Caco-2 (cell line): ENCODE data around the gene PRKAA1. TPM values are rescaled to one million over a fixed set of nuclear protein-coding genes. Genes with fewer than 3 reads are reported as not detected.

Experiments
- BruUV-seq: library from RNA; stranded (reverse); fragments of 400-500 nt; replicated peaks from 2 replicates; lab custom pipeline; 2021; lab: Mats Ljungman, UMichigan
- CTCF ChIA-PET: fragments of 300-600 bp; sonication (Branson Sonifier 250); formaldehyde crosslinking; loops from one replicate; lab custom pipeline; 2022; ENCODE audit warnings: antibody characterized with exemption; lab: Charles Lee
- POLR2A ChIA-PET: fragments of 300-600 bp; sonication (Branson Sonifier 250); formaldehyde crosslinking; loops from one replicate; lab custom pipeline; 2022; ENCODE audit warnings: antibody characterized with exemption; lab: Charles Lee
- DNase-seq, 2 experiments: peaks; one replicate each; pipeline versions ENCODE4 v3.0.0 to v3.0.0-alpha.2; 2020 to 2022
- H3K27me3 ChIP-seq: replicated peaks from 2 replicates; pipeline ENCODE4 v1.6.0; 2011; ENCODE audit warnings: low read length; ENCODE audit not compliant: control insufficient read depth, insufficient read depth
- H3K36me3 ChIP-seq: 2 replicates; pipeline ENCODE4 v1.5.1; 2011; ENCODE audit warnings: low read length; ENCODE audit not compliant: control insufficient read depth, insufficient read depth
- H3K4me1 ChIP-seq: fragments of 250-450 bp; sonication (Bioruptor Pico); 2 replicates; pipeline ENCODE4 v1.5.1; 2020; ENCODE audit warnings: mild to moderate bottlenecking
- H3K4me3 ChIP-seq: 2 replicates; pipeline ENCODE4 v1.5.1; 2011; ENCODE audit warnings: low read depth, mild to moderate bottlenecking, control low read depth, low read length
- H3K9me3 ChIP-seq: fragments of 250-450 bp; sonication (Bioruptor Pico); 2 replicates; pipeline ENCODE4 v1.5.1; 2020; ENCODE audit warnings: mild to moderate bottlenecking, moderate library complexity
- H3K27ac Mint-ChIP-seq: one replicate; pipeline ENCODE4 v1.8.0; 2022; ENCODE audit warnings: mixed read lengths; ENCODE audit not compliant: unreplicated experiment
- H3K27me3 Mint-ChIP-seq: one replicate; pipeline ENCODE4 v1.8.0; 2022; ENCODE audit warnings: mixed read lengths; ENCODE audit not compliant: insufficient read depth, unreplicated experiment
- H3K36me3 Mint-ChIP-seq: one replicate; pipeline ENCODE4 v1.8.0; 2022; ENCODE audit warnings: mild to moderate bottlenecking, mixed read lengths; ENCODE audit not compliant: insufficient read depth, unreplicated experiment
- H3K4me1 Mint-ChIP-seq: one replicate; pipeline ENCODE4 v1.8.0; 2022; ENCODE audit warnings: low read depth, mixed read lengths; ENCODE audit not compliant: unreplicated experiment
- H3K4me3 Mint-ChIP-seq: one replicate; pipeline ENCODE4 v1.8.0; 2022; ENCODE audit warnings: mild to moderate bottlenecking, moderate library complexity, mixed read lengths; ENCODE audit not compliant: unreplicated experiment
- H3K9me3 Mint-ChIP-seq: one replicate; pipeline ENCODE4 v1.8.0; 2022; ENCODE audit warnings: mixed read lengths; ENCODE audit not compliant: unreplicated experiment
- CTCF ChIP-seq, 2 experiments: fragments of 200-600 bp in 1 of 2; IDR thresholded peaks; 1 replicate in 1 of 2; 2 replicates in 1 of 2; pipeline versions ENCODE4 v1.5.1 to v1.8.0; 2011 to 2022; ENCODE audit warnings: antibody characterized with exemption in 1 of 2, control low read depth in 1 of 2, inconsistent platforms in 1 of 2, low read depth in 1 of 2, low read length in 1 of 2, mild to moderate bottlenecking in 1 of 2, moderate library complexity in 1 of 2; ENCODE audit not compliant: insufficient read depth in 1 of 2, severe bottlenecking in 1 of 2, unreplicated experiment in 1 of 2
- intact Hi-C: fragments of 100-400 bp; cut with micrococcal nuclease; formaldehyde crosslinking; loops from one replicate; pipeline ENCODE4 v1.10.0; 2022; ENCODE audit not compliant: unreplicated experiment
- total RNA-seq: library from RNA; stranded (reverse); gene quantifications from 2 replicates; pipeline ENCODE4 v1.2.3, GENCODE V29; 2022

Gene PRKAA1
- total RNA-seq, 1 experiment from 2014 or later = 64.6 TPM

- Histone ChIP-seq H3K4me3 (no peak overlapping the region), H3K36me3 (no peaks in the 10 kb centered on the region; the same call in 1 of the 2 replicates), H3K9me3 (no peaks in the 10 kb centered on the region), H3K27me3 (no peaks in the 10 kb centered on the region), H3K4me1 (peaks cover 21% of the 10 kb centered on the region)
- intact Hi-C loops = no loop called here
- BruUV-seq = no TSS peak
- Mint-ChIP-seq H3K4me1 (peaks cover 23% of the 10 kb centered on the region), H3K4me3 (no peak overlapping the region), H3K27ac (no peak overlapping the region), H3K27me3 (no peaks in the 10 kb centered on the region), H3K36me3 (no peaks in the 10 kb centered on the region), H3K9me3 (peaks cover 10% of the 10 kb centered on the region)
- DNase-seq = no peak
- ChIA-PET POLR2A (no interaction called here), CTCF (no interaction called here)
- no peak for TF ChIP-seq CTCF (IDR thresholded peaks at IDR 0.05; ENCODE audit: insufficient read depth in 1 of 2, low read depth in 1 of 2, low read length in 1 of 2, severe bottlenecking in 1 of 2, unreplicated experiment in 1 of 2)
Observed at GRCh38 chr5:40738502-40738901, 59.7 kb downstream of the PRKAA1 start.

- no peak overlapping the region for H3K4me3 Mint-ChIP-seq
- no peak overlapping the region for H3K27ac Mint-ChIP-seq
- DNase-seq = peak in 1 of 2 experiments; percentile 42
- TF ChIP-seq CTCF (IDR thresholded peaks at IDR 0.05; ENCODE audit: insufficient read depth in 1 of 2, low read depth in 1 of 2, low read length in 1 of 2, severe bottlenecking in 1 of 2, unreplicated experiment in 1 of 2) = peak; percentile 65 to 72
- peaks cover 23% of the 10 kb centered on the region for H3K4me1 Mint-ChIP-seq
- H3K36me3 ChIP-seq = no peaks in the 10 kb centered on the region
- H3K36me3 Mint-ChIP-seq = no peaks in the 10 kb centered on the region
- ChIA-PET CTCF (no interaction called here), POLR2A (no interaction called here)
- H3K9me3 ChIP-seq = no peaks in the 10 kb centered on the region
- peaks cover 23% of the 10 kb centered on the region for H3K4me1 ChIP-seq
- H3K4me3 ChIP-seq = no peak overlapping the region
- no peaks in the 10 kb centered on the region for H3K27me3 Mint-ChIP-seq
- peaks cover 10% of the 10 kb centered on the region for H3K9me3 Mint-ChIP-seq
- no TSS peak for BruUV-seq
- intact Hi-C loops = loop anchor here (1.0 to 2.0 kb wide), 4 partner anchors 48 to 1157 kb away; no protein-coding TSS in a partner anchor
- no peaks in the 10 kb centered on the region for H3K27me3 ChIP-seq
Observed at GRCh38 chr5:40736103-40736875, 61.9 kb downstream of the PRKAA1 start.

- no peaks in the 10 kb centered on the region for H3K27me3 Mint-ChIP-seq
- ChIA-PET POLR2A (no interaction called here), CTCF (no interaction called here)
- H3K27me3 ChIP-seq = no peaks in the 10 kb centered on the region
- H3K9me3 Mint-ChIP-seq = peaks cover 3% of the 10 kb centered on the region
- peaks cover 23% of the 10 kb centered on the region for H3K4me1 ChIP-seq
- no peaks in the 10 kb centered on the region for H3K36me3 Mint-ChIP-seq
- TF ChIP-seq CTCF (IDR thresholded peaks at IDR 0.05; ENCODE audit: insufficient read depth in 1 of 2, low read depth in 1 of 2, low read length in 1 of 2, severe bottlenecking in 1 of 2, unreplicated experiment in 1 of 2) = no peak
- BruUV-seq = no TSS peak
- no peaks in the 10 kb centered on the region for H3K9me3 ChIP-seq
- H3K4me1 Mint-ChIP-seq = peaks cover 23% of the 10 kb centered on the region
- no peak for DNase-seq
- H3K4me3 ChIP-seq = no peak overlapping the region
- no peaks in the 10 kb centered on the region for H3K36me3 ChIP-seq
- no peak overlapping the region for H3K4me3 Mint-ChIP-seq
- H3K27ac Mint-ChIP-seq = no peak overlapping the region
- intact Hi-C loops = loop anchor here (1.0 to 2.0 kb wide), 4 partner anchors 47 to 1157 kb away; no protein-coding TSS in a partner anchor
Observed at GRCh38 chr5:40735609-40736008, 62.6 kb downstream of the PRKAA1 start.
